NCI-H1105 (cell line): Measurements from ENCODE around the gene TMEM123.
"Not testable (repeated sequence)": the region's sequence is repeated elsewhere in the genome, so short reads cannot be mapped to it uniquely, and the experiment has no call there.

Experiments
- DNase-seq: peaks from one replicate; lab custom pipeline; 2025; lab: John Stamatoyannopoulos, UW

Gene TMEM123

GRCh38 chr11:102448869-102449224 is 3.7 kb downstream of the TMEM123 start:
- DNase-seq = no peak

- no peak for DNase-seq
Measured at GRCh38 chr11:102447941-102448868, 4.4 kb downstream of the TMEM123 start.

- DNase-seq = no peak
Measured at GRCh38 chr11:102447193-102447592, 5.4 kb downstream of the TMEM123 start.

- no peak for DNase-seq
Measured at GRCh38 chr11:102446606-102447005, 6.0 kb downstream of the TMEM123 start.

DNA sequence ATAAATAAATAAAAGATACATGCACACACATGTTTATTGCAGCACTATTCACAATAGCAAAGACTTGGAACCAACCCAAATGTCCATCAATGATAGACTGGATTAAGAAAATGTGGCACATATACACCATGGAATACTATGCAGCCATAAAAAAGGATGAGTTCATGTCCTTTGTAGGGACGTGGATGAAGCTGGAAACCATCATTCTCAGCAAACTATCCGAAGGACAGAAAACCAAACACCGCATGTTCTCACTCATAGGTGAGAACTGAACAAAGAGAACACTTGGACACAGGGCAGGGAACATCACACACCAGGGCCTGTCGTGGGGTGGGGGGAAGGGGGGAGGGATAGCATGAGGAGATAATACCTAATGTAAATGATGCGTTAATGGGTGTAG is 7.9 kb downstream of the TMEM123 start:
- DNase-seq = not testable (repeated sequence)

DNA sequence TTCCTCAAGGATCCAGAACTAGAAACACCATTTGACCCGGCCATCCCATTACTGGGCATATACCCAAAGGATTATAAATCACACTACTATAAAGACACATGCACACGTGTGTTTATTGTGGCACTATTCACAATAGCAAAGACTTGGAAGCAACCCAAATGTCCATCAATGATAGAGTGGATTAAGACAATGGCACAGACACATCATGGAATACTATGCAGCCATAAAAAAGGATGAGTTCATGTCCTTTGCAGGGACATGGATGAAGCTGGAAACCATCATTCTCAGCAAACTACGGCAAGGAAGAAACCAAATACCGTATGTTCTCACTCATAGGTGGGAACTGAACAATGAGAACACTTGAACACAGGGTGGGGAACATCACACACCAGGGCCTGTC is 8.4 kb downstream of the TMEM123 start:
- not testable (repeated sequence) for DNase-seq

DNA sequence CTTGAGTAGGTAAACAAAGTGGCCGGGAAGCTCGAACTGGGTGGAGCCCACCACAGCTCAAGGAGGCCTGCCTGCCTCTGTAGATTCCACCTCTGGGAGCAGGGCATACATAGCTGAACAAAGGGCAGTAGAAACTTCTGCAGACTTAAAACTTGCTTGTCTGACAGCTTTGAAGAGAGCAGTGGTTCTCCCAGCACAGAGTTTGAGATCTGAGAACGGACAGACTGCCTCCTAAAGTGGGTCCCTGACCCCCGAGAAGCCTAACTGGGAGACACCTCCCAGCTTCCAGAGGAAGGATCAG is 13.6 kb downstream of the TMEM123 start:
- DNase-seq = not testable (repeated sequence)

DNA sequence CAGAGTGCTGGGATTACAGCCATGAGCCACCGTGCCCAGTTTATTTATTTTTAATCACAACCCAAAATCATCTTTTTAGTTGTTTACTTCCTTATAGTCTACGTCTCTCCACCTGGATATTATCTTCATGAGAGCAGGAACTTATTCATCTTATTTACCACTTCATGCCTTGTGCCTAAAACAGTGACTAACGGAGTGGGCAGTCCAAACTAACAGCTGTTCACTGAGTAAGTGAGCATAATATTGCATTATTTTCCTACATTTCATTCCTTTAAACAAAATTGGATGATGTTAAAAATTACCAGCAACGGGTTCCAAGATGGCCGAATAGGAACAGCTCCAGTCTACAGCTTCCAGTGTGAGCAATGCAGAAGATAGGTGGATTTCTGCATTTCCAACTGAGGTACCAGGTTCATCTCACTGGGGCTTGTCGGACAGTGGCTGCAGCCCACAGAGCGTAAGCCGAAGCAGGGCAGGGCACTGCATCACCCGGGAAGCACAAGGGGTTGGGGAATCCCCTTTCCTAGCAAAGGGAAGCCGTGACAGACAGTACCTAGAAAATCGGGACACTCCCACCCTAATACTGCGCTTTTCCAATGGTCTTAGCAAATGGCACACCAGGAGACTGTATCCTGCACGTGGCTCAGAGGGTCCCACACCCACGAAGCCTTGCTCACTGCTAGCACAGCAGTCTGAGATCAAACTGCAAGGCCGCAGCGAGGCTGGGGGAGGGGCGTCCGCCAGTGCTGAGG is 14.1 kb downstream of the TMEM123 start:
- no peak for DNase-seq

DNA sequence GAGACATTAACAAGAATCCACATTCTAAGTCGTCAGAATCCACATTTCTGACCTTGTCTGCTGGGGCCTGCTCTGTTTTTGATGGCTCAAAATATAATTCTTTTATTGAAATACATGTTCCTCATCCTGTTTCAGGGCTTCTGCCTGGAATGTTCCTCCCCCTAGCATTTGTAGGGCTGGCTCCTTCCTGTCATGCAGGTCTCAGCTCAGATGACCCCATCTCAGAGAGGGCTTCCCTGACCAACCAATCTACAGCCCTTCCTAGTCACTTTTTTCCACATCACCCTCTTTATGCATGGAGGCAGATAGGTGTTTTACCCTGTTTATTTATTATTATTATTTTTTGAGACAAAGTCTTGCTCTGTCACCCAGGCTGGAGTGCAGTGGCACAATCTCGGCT is 14.8 kb downstream of the TMEM123 start:
- DNase-seq = no peak

GRCh38 chr11:102436976-102437375 is 15.6 kb downstream of the TMEM123 start:
- DNase-seq = no peak

GRCh38 chr11:102436561-102436960 is 16.0 kb downstream of the TMEM123 start:
- no peak for DNase-seq

DNA sequence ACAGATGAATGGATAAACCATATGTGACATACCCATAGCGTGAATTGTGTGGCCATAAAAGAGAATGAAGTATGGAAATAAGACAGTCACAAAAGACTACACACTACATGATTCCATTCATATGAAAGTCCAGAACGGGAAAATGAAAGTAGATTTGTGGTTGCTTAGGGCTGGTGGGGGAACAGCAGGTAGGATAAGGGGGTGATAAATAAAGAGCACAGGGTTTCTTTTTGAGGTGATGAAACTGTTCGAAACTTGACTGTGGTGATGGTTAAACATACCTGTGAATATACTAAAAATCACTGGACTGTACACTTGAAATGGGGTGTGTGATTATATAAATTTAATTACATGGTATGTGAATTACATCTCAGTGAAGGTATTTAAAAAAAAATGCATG is 16.9 kb downstream of the TMEM123 start:
- no peak for DNase-seq

GRCh38 chr11:102433571-102433970 is 19.0 kb downstream of the TMEM123 start:
- DNase-seq = not testable (repeated sequence)

- DNase-seq = not testable (repeated sequence)
Measured at GRCh38 chr11:102432560-102432959, 20.0 kb downstream of the TMEM123 start.

GRCh38 chr11:102431404-102431803 is 21.2 kb downstream of the TMEM123 start:
- DNase-seq = no peak

- DNase-seq = no peak
Measured at GRCh38 chr11:102430158-102430836, 22.3 kb downstream of the TMEM123 start.

DNA sequence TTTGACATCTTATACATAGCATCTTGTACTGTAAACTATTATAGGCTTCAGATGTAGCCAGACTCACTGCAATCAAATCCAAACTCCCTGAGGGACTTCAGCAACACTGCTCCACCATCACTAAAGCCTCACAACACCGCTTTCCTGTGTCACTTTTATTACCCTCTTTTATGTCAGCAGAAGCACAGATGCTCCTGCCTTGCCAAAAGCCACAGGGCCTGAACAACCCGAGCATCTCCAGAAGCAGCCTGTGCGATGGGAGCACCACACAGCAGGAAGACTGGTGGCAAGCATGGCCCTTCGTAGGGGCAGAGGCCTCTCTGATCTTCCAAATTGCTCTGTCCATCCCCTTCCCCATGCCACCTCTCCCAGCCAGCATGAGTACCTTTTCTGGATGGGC is 22.9 kb downstream of the TMEM123 start:
- DNase-seq = no peak

DNA sequence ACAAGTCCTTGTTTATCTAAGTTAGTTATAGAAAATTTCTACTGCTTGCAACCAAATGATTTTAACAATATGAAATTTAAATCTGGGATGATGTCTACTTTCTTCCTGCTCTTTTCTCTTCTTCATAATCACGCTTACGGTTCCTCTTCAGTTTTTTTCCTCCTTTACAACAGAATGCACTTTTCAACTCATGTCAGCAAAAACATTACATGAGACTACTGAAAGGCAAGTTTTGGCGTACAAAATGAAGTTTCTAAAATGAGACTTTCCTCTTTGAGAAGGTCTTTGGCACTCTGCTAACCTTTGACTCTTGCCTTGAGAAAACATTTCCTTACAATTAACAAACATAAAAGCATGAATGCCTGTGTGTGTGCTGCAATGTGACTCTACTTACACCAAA is 23.3 kb downstream of the TMEM123 start:
- DNase-seq = no peak

GRCh38 chr11:102428696-102429095 is 23.9 kb downstream of the TMEM123 start:
- no peak for DNase-seq

- DNase-seq = no peak
Measured at GRCh38 chr11:102427068-102427467, 25.5 kb downstream of the TMEM123 start.

- DNase-seq = no peak
Measured at GRCh38 chr11:102426570-102426969, 26.0 kb downstream of the TMEM123 start.

GRCh38 chr11:102426000-102426399 is 26.6 kb downstream of the TMEM123 start:
- DNase-seq = peak; percentile 31

- DNase-seq = peak; percentile 60
Measured at GRCh38 chr11:102423936-102424335, 28.6 kb downstream of the TMEM123 start.
